GM19240 (cell line): ENCODE results near the gene GTSE1.
A peak's percentile ranks its signal among the peaks of the same experiment; 100 is the strongest.

ENCODE experiments used
- DNase-seq: peaks from one replicate; pipeline ENCODE4 v3.0.0; 2011; ENCODE audit warnings: low spot score; ENCODE audit not compliant: insufficient read length

Gene GTSE1

DNA sequence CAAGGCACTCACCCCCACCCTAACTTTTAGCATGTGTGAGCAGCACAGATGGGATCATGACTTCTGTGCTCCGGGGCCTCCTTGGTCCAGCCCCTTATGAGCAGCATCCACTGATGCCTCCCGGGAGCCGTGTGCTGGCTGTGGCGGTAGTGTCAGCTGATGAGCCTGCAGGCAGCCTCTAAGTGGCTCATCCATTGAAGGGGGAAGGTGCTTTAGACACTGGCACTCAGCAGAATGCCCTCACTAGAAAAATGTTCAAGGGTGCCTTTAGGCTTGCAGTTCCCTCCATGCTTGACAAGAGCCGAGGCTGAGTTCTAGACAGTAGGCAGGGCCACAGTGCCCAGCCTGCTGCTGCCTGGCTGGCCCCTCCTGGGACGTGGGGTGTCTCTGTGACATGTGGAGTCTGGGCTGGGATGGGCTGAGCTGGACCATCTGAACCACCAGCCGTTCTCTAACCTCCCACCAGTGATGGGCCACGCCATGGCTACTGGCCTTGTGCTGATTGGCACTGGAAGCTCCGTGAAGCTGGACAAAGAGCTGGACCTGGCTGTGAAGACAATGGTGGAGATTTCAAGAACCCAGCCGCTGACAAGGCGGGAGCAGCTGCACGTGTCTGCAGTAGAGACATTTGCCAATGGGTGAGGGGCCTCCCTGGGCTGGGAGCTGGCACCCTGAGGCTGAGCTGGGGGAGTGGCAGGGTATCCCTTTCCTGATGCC lies 23.1 kb upstream of the GTSE1 start:
- no peak for DNase-seq

GRCh38 chr22:46274381-46274780 lies 22.3 kb upstream of the GTSE1 start:
- no peak for DNase-seq

GRCh38 chr22:46275455-46276122 lies 21.1 kb upstream of the GTSE1 start:
- DNase-seq, result no peak

DNA sequence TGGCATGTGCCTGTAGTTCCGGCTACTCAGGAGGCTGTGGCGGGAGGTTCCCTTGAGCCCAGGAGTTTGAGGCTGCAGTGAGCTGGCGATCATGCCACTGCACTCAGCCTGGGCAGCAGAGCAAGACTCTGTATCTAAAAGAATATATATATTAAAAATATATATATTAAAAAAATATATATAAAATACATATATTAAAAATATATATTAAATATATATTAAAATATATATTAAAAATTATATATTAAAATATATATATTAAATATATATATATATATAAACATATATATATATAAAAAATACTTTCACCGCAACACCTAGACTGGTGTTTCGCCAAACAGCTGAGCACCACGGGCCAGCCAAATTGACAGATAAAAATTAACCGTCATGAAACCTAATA lies 20.1 kb upstream of the GTSE1 start:
- DNase-seq, result no peak

GRCh38 chr22:46278656-46279645 lies 17.7 kb upstream of the GTSE1 start:
- no peak for DNase-seq

- DNase-seq, result no peak
Measured at GRCh38 chr22:46280063-46280817, 16.4 kb upstream of the GTSE1 start.

DNA sequence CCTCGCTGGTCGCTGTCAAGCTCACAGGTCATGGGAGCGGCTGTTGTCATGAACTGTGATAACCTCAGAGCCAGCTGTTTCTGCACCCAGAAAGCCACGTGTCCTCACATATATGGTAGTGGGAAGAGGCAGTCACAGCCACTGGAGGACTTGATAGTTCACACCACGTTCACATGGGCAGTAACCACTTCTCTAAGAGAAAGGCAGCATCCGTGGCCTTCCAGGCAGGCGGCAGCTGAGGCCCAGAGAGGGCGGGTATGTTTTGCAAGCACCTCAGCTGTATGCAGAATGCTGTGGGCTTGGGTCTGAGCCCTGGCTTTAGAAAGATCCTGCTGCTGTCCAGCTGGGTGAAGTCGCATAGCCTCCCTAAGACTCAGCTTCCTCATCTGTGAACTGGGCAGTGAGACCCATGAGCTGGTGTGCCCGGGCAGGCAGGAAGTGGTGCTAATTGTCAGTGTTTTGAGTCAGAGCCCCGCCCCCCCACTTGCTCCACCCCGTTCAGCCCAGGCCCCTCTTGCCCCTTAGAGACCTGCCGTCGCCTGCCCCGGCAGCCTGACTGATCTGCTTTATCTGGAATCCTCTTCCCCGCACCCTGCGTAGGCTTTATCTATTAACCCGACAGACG lies 15.6 kb upstream of the GTSE1 start:
- no peak for DNase-seq

DNA sequence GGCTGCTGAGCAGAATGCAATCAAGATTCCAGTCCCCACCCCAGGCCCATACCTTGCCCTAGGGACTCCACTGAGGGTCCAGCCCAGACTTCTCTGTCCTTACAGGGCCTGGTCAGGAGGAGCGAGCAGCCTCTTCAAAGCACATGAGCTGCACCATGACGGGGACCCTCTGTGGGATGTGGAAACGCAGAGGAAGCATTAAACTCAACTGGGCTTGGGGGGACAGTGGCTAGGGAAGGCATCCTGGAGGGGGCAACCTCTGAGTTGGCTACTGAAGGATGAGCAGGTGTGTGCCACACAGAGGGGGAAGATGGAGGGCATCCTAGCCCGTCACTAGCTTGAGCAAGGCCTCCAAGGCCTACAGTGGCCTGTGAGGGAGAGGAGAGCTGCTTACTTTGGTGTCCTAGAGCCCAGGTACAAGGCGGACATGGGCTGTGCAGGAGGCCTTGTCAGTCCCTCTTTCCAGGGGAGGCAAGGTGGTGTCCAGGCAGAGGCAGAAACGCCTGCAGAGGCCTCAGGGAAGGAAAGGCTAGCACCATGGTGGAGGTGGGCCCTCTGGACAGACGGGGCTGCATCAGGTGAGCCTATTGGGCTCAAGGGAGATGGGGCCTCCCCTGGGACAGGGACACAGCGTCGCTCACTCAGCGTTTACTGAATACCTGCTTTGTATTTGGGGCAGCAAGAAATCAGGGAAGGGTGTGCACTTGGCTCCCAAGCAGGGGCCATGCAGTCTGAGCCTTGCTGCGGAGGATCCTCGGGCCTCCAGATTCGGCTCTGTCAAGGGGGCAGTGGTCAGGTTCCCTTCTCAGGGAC lies 14.6 kb upstream of the GTSE1 start:
- no peak for DNase-seq

- no peak for DNase-seq
Measured at GRCh38 chr22:46286006-46286405, 10.7 kb upstream of the GTSE1 start.

DNA sequence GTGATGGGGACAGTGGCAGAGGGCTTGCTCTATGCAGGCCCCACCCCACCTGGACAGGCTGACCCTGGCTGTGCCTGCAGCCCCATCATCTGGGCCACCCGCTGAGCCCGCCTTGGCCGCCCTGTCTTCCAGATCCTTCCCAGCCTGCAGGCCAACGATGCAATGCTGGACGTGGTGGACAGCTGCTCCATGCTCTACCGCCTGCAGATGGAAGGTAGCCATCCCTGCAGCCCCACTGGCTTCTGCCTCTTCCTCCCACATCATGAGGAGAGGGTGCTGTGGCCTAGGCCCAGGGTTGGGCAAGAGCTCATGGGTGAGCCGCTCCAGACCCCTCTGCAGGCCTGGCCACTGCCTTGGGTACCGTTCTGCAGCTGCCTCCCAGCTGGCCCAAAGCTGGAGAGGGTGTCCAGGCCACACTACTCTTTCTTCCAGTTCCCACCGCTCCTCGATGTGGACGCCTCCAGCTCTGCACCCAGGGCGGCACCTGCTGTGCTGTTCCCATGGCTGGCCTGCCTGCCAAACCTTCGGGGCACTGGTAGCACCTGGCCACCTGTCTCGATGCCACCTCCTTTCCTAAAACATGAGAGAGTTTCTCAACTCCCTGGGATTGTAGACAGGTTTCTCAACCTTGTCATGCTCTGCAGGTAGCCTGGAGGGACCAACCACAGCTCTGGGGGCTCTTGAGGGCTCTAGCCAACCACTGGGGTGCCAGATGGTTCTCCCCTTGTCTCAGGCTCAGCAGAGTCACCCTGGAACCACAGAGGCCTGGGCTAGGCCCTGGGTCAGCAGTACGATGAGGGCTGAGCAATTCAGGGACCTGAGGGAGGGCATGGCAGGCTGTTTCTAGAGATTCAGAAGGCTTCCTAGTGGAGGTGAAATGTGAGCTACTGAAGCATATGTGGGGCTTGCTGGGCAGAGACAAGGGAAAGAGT lies 9.5 kb upstream of the GTSE1 start:
- DNase-seq, result no peak

DNA sequence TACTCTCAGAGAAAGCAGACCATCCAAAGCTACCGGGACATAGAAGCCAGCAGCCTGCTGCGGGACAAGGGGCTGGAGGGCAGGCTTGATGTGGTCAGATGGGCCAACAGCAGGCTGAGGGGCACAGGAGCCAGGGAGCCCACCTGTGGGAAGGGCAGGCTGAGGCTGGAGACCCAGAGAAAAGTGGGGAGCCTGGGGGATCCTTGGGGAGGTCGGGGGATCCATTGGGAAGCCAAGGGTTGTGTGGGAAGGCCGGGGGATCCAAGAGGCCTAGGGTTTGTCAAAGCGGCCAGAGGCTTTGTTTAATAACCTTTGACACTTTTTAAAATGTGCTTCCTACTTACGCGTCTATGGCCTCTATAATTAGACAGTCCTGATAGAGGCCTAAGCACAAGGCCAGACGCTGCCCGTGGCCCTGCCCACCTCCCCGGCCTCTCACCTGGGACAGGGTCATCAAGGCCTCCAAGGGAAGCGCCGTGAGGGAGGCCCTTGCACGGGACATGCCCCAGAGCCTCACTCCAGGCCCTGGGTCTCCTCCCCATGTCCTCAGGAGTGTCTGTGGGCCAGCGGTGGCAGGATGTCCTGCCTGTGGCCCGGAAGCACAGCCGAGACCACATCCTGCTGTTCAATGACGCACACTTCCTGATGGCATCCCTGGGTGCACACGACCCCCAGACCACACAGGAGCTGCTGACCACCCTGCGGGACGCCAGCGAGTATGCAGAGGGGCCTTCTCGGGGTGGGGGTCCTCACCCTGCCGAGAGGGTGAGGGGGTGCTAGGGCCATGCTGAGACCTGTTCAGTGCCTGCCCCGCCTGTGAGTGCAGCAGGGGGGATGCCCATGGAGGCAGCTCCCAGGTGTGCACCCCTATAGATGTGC lies 8.6 kb upstream of the GTSE1 start:
- DNase-seq, result peak; percentile 84

- no peak for DNase-seq
Measured at GRCh38 chr22:46288846-46289243, 7.8 kb upstream of the GTSE1 start.

- DNase-seq, result no peak
Measured at GRCh38 chr22:46289244-46289891, 7.3 kb upstream of the GTSE1 start.

DNA sequence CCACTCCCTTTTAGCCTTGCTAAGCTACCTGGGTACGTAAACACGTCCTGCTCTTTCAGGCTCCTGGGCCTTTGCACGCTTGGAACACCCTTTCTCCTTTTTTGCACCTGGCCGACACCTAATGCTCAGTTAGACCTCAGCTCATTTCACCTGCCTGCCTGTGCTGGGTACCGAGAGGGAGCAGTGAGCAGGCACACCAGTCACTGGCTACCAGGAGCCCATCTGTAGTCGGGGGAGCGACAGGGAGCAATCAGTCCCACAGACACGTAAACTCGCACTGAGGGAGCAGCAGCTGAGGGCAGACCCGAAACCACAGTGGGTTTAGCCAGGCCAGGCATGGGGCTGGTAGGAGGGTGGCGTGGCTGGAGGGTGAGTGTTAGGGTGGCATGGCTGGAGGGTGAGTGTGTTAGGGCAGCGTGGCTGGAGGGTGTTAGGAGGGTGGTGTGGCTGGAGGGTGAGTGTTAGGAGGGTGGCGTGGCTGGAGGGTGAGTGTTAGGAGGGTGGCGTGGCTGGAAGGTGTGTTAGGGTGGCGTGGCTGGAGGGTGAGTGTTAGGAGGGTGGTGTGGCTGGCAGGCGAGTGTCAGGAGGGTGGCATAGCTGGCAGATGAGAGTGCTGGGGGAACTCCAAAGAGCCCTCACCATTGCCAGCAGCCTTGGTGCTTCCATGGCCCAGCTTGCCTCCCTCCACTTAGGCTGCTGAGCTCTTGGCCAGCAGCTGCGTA lies 6.4 kb upstream of the GTSE1 start:
- no peak for DNase-seq

DNA sequence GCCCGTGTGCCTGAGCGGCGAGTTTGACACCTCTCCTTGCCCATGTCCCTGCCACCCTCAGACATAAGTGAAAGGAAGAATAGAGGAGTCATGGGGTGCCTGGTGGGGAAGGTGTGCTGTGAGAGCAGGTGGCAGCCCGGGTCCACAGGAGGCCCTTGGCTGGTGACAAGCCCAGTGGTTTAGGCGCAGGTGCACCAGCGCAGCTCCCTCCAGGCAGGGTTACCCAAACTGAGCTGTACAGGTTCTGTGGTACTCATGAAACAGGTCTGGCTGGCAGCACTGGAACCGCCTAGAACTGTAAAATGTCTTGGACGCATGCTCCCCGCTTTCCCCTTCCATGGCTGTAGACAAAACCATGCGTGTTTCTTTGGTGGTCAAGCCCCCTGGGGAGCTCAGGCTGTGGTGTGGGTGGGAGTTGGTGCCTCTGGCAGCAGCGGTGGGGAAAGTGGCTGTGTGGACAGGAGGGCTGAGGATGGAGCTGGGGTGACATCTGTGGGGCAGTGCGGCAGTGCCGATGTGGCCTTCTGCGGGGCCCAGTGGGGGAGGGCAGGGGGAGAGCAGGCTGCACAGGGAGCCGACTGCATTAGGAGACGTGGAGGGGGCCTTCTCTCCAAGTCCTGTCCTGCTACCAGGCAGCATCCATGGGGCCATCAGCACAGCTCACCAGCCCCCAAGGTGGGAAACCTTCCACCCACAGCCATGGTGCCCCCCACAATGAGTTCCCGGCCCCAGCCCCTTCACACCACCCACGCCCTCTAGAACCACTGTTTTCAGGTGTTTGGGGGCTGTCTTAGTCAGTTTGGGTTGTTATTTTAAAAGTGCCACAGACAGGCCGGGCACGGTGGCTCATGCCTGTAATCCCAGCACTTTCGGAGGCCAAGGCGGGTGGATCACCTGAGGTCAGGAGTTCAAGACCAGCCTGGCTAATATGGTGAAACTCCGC lies 5.6 kb upstream of the GTSE1 start:
- no peak for DNase-seq

DNA sequence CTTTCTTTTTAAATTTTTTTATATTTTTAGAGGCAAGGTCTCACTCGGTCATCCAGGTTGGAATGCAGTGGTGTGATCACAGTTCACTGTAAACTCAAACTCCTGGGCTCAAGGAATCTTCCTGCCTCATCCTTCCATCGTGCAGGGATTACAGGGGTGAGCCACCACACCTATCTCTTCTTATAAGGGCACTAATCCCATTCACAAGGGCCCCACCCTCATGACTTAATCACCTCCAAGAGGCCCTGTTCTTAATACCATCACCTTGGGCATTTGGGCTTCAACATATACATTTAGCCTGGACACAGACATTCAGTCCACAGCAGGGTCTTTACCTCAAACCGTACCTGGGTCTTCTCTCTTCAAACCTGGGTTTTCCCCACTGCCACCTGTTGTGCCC lies 4.5 kb upstream of the GTSE1 start:
- no peak for DNase-seq
